Measurements from ENCODE around the gene ADGRF1.

- TF ChIP-seq CTCF (IDR thresholded peaks at IDR 0.05; ENCODE audit: low read depth, low read length) (no peak), EZH2phosphoT487 (IDR thresholded peaks at IDR 0.05; ENCODE audit: low read depth) (no peak)
Observed at GRCh38 chr6:46953921-46954320, 88.2 kb downstream of the ADGRF1 start.

Measured in OCI-LY3 (cell line).